GM12892 (cell line): ENCODE data around the gene CUBN.

Experiments used
- POLR2A ChIP-seq: IDR thresholded peaks from 2 replicates; pipeline ENCODE4 v1.6.1; 2011; ENCODE audit warnings: low read depth, low read length, control low read depth
- POLR2AphosphoS5 ChIP-seq: IDR thresholded peaks from 2 replicates; pipeline ENCODE4 v1.6.1; 2011; ENCODE audit warnings: low read depth, low read length, control low read depth

DNA sequence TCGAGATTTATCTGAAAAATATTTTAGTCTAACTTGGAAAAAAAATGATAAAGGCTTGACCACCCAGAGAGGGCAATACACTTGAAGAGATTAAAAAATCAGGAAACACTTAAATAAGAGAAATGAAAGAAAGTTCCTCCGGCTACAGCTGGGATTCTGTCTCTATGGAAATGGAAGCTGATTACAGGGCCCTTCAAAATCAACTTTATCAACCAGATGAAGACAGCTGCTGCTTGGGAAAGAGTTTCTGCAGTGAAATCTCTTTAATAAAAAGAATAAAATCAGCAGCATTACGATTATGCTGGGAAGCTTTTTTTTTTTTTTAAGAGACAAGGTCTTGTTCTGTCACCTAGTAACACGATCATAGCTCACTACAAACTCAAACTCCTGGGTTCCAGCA is 316.9 kb downstream of the CUBN start:
- TF ChIP-seq POLR2A (no peak), POLR2AphosphoS5 (no peak)
